Thyroid gland (tissue), 4 donors: ENCODE results near the gene CIDEC. TPM values are rescaled to one million over a fixed set of nuclear protein-coding genes. Genes with fewer than 3 reads are reported as not detected.

Source experiments
- DNase-seq, 2 donors: peaks; one replicate each; pipeline ENCODE4 v3.0.0-alpha.2; 2019
- H3K27ac ChIP-seq, 3 donors: fragments of 200-600 bp; sonication (generic); 1 replicate in 2 of 3; 2 replicates in 1 of 3; pipeline ENCODE4 v1.5.1; 2016 to 2019; ENCODE audit warnings: mild to moderate bottlenecking in 1 of 3, moderate library complexity in 1 of 3
- H3K27me3 ChIP-seq: fragments of 200-600 bp; sonication (generic); one replicate; pipeline ENCODE4 v1.5.1; 2019
- H3K36me3 ChIP-seq, 2 donors: fragments of 200-600 bp; sonication (generic); one replicate each; pipeline ENCODE4 v1.5.1; 2016 to 2019
- H3K4me1 ChIP-seq, 2 donors: fragments of 200-600 bp; sonication (generic); one replicate each; pipeline ENCODE4 v1.5.1; 2017 to 2019
- H3K4me3 ChIP-seq, 3 donors: fragments of 200-600 bp; sonication (generic); replicated peaks in 1 of 3; 1 replicate in 2 of 3; 2 replicates in 1 of 3; pipeline ENCODE4 v1.5.1; 2016; ENCODE audit warnings: mild to moderate bottlenecking in 1 of 3
- H3K9me3 ChIP-seq: fragments of 200-600 bp; sonication (generic); one replicate; pipeline ENCODE4 v1.5.1; 2017
- POLR2A ChIP-seq, 2 donors: fragments of 450-650 bp; IDR thresholded peaks; one replicate each; pipeline ENCODE4 v1.6.1; 2017; ENCODE audit warnings: antibody characterized with exemption in 2 of 2, mild to moderate bottlenecking in 2 of 2, moderate library complexity in 1 of 2
- WGBS, 2 donors: methylation state at CpG; one replicate each; pipeline ENCODE4 v1.1.5; 2017; 5-methylcytosine and 5-hydroxymethylcytosine counted together
- intact Hi-C: fragments of 100-400 bp; cut with DNase I; formaldehyde crosslinking; loops from one replicate; pipeline ENCODE4 v1.15.1; 2023
- total RNA-seq, 4 donors: library from RNA; depleted of rRNA; stranded (reverse); fragments of >200 nt; gene quantifications; one replicate each; pipeline ENCODE4 v1.2.3, GENCODE V29; 2016
- TF ChIP-seq, protein P1 (sequence below), 6 experiments: fragments of 200-600 bp in 3 of 6; fragments of 450-650 bp in 3 of 6; sonication (generic) in 3 of 6; IDR thresholded peaks; one replicate each; pipeline ENCODE4 v1.5.1; 2016 to 2019; ENCODE audit warnings: antibody characterized with exemption in 6 of 6, mild to moderate bottlenecking in 2 of 6, inconsistent platforms in 1 of 6, moderate library complexity in 1 of 6

The CIDEC gene
- total RNA-seq, 4 donors from 2014 or later = 2.2 to 9.4 (median 3.0) TPM

DNA sequence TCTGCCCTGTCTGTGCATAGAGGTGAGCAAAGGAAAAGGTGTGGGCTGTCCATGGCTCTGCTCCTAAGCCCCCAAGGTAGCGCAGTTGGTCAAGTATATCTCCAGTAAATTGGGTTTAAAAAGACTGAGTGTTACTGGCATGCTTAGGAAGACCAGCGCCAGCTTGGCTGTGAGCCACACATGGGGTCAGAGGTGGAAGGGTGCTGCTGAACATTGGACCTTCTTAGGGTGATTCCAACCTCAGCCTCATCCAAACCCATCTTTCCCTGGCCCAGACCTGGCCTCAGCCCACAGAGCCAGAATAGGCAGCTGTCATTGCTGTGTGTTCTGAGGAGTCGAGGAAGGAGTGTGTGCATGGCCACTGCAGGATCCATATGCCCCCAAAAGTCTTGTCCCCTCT, 28.2 kb upstream of the CIDEC start:
- no peaks in the 10 kb centered on the region for H3K36me3 ChIP-seq
- no peak for TF ChIP-seq POLR2A (IDR thresholded peaks at IDR 0.05)
- TF ChIP-seq, protein P1, sequence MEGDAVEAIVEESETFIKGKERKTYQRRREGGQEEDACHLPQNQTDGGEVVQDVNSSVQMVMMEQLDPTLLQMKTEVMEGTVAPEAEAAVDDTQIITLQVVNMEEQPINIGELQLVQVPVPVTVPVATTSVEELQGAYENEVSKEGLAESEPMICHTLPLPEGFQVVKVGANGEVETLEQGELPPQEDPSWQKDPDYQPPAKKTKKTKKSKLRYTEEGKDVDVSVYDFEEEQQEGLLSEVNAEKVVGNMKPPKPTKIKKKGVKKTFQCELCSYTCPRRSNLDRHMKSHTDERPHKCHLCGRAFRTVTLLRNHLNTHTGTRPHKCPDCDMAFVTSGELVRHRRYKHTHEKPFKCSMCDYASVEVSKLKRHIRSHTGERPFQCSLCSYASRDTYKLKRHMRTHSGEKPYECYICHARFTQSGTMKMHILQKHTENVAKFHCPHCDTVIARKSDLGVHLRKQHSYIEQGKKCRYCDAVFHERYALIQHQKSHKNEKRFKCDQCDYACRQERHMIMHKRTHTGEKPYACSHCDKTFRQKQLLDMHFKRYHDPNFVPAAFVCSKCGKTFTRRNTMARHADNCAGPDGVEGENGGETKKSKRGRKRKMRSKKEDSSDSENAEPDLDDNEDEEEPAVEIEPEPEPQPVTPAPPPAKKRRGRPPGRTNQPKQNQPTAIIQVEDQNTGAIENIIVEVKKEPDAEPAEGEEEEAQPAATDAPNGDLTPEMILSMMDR (IDR thresholded peaks at IDR 0.05) = no peak
- WGBS, 2 donors = 91 to 96% methylated on average over 3 of the region's 3 CpGs
- peaks cover 3 to 7% of the 10 kb centered on the region in 2 donors for H3K4me1 ChIP-seq
- DNase-seq = no peak
- intact Hi-C loops = no loop called here
- H3K9me3 ChIP-seq = no peaks in the 10 kb centered on the region
- no peak overlapping the region for H3K4me3 ChIP-seq
- H3K27me3 ChIP-seq = no peaks in the 10 kb centered on the region
- H3K27ac ChIP-seq = no peak overlapping the region

DNA sequence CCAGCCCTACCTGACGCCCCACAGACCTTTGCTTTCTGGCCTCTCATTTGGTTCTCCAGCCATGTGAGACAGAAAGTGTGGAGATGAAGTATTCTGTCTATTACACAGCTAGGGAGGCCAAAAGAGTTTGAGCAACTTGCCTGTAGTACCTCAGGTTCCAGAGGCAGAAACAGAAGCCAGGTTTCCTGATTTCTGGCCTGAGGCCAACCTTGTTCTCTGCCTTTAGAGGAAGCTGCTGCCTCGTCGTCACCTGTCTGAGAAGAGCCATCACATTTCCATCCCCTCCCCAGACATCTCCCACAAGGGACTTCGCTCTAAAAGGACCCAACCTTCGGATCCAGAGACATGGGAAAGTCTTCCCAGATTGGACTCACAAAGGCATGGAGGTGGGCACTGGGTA, 26.4 kb upstream of the CIDEC start:
- intact Hi-C loops = no loop called here
- TF ChIP-seq POLR2A (IDR thresholded peaks at IDR 0.05) = no peak
- TF ChIP-seq, protein P1 (IDR thresholded peaks at IDR 0.05) = no peak
- H3K27ac ChIP-seq = no peak overlapping the region
- H3K27me3 ChIP-seq = no peaks in the 10 kb centered on the region
- no peaks in the 10 kb centered on the region for H3K36me3 ChIP-seq
- H3K9me3 ChIP-seq = no peaks in the 10 kb centered on the region
- no peak overlapping the region for H3K4me3 ChIP-seq
- WGBS, 2 donors = 89 to 92% methylated on average over 5 of the region's 5 CpGs
- DNase-seq = no peak
- H3K4me1 ChIP-seq = peaks cover 16 to 21% of the 10 kb centered on the region in 2 donors

DNA sequence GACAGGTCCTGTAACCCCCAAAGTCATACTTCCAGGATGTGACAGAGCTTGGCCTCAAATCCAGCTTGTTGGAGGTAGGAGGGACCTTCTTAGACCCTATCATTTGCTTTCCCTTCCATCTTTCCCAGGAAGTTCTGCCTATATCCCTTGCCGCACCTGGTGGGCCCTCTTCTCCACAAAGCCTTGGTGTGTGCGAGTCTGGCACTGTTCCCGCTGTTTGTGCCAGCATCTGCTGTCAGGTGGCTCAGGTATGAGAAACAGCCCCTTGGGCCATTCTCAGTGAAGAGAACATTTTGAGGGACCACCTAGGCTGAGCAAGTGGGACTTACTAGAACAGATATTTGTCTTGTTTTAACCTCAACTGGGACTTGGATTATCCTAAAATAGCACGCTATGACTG, 23.9 kb upstream of the CIDEC start:
- Histone ChIP-seq H3K27ac (no peak overlapping the region), H3K9me3 (no peaks in the 10 kb centered on the region), H3K4me1 (peaks cover 16 to 21% of the 10 kb centered on the region in 2 donors), H3K4me3 (no peak overlapping the region), H3K36me3 (no peaks in the 10 kb centered on the region), H3K27me3 (no peaks in the 10 kb centered on the region)
- peak in 1 of 2 donors; percentile 17 for DNase-seq
- WGBS, 2 donors = 81 to 84% methylated on average over 4 of the region's 4 CpGs
- no peak for TF ChIP-seq POLR2A (IDR thresholded peaks at IDR 0.05)
- TF ChIP-seq, protein P1 (IDR thresholded peaks at IDR 0.05) = no peak
- intact Hi-C loops = no loop called here

DNA sequence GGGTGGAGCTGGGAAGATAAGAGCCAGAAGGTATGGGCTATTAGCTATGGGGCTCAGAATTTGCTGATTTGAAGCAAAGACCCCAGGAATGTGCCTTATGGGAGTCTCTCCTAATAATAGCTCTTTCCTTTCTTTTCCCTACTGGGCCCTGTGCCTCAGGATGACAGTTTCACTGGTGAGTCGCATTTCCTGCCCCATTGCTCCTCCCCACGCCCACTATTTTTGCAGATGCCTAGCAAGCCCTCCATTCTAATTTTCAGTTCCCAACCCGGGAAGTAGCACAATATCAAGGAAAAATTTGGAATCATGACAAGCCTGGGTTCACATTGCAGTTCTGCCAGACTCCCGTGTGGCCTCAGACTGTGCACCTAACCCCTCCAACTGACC, 23.2 kb upstream of the CIDEC start:
- H3K4me3 ChIP-seq = peak overlapping the region; percentile 26 to 52 (median 39)
- no peaks in the 10 kb centered on the region for H3K9me3 ChIP-seq
- DNase-seq = peak; percentile 6 to 29
- H3K27ac ChIP-seq = peak overlapping the region; percentile 40 to 68 (median 50)
- no peaks in the 10 kb centered on the region for H3K27me3 ChIP-seq
- no peaks in the 10 kb centered on the region for H3K36me3 ChIP-seq
- no peak for TF ChIP-seq POLR2A (IDR thresholded peaks at IDR 0.05)
- TF ChIP-seq, protein P1 (IDR thresholded peaks at IDR 0.05) = no peak
- intact Hi-C loops = no loop called here
- peaks cover 16 to 21% of the 10 kb centered on the region in 2 donors for H3K4me1 ChIP-seq
- 21 to 29% methylated on average over 4 of the region's 4 CpGs for WGBS, 2 donors

DNA sequence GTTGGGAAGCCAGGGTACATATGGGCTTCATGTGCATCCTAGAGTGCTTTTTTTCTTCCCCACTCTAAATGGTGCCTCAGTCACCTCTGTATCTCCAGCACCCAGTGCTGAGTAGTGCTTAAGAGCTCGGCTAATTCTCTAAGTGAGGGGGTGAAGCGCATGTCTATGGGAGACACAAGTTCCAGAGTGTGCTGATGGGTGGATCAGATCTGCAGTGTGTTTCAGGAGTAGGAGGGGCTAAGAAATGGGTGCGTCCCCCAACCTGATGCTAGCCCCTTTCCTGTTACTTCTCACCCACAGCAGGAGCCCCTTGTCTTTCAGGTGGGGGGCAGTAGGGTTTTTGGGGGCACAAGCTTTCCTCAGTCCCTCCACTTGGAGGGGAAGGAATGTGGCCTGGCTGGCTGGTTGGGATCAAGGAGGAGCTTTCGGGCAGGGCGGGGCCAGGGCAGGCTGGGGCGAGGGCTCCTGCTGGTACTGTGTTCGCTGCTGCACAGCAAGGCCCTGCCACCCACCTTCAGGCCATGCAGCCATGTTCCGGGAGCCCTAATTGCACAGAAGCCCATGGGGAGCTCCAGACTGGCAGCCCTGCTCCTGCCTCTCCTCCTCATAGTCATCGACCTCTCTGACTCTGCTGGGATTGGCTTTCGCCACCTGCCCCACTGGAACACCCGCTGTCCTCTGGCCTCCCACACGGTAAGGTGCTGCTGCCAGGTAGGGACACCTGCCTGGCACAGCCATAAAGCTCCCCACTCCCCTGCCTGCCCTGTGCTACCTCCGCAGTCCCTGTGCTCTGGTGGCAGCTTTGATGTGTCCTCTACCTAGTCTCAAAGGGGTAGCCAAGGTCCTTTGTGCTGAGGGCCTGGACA, 22.6 kb upstream of the CIDEC start, which contains the start of gene IL17RE:
Gene IL17RE (plus strand): TSS at position 477 of the 866 bp plus-strand sequence. CDS start 85 bp downstream, at position 562.
- peak in 1 of 2 donors; percentile 58 for TF ChIP-seq POLR2A (IDR thresholded peaks at IDR 0.05)
- TF ChIP-seq, protein P1 (IDR thresholded peaks at IDR 0.05) = no peak
- peak within 1 kb of the TSS; percentile 40 to 68 (median 50) for H3K27ac ChIP-seq
- 14 to 37% methylated on average over 8 of the region's 13 CpGs for WGBS, 2 donors
- intact Hi-C loops = no loop called here
- DNase-seq = peak; percentile 69 to 77
- no peaks in the 10 kb centered on the region for H3K9me3 ChIP-seq
- H3K4me3 ChIP-seq = peak within 1 kb of the TSS; percentile 26 to 52 (median 39)
- peaks cover 16 to 21% of the 10 kb centered on the region in 2 donors for H3K4me1 ChIP-seq
- no peaks in the 10 kb centered on the region for H3K27me3 ChIP-seq
- H3K36me3 ChIP-seq = no peaks in the 10 kb centered on the region
